ENCODE measurements around the gene NARF.

NARF gene

GRCh38 chr17:82479602-82480001, 21.1 kb downstream of the NARF start:
- DNase-seq: no peak

GRCh38 chr17:82480318-82480717, 21.8 kb downstream of the NARF start:
- no peak for DNase-seq

- DNase-seq: no peak
These were observed 24.7 kb downstream of the NARF start for GRCh38 chr17:82483204-82483660.

GRCh38 chr17:82483836-82484235, 25.3 kb downstream of the NARF start:
- no peak for DNase-seq

GRCh38 chr17:82486231-82487094, 27.9 kb downstream of the NARF start:
- DNase-seq: no peak

GRCh38 chr17:82487910-82488309, 29.4 kb downstream of the NARF start:
- no peak for DNase-seq

GRCh38 chr17:82489117-82489516, 30.6 kb downstream of the NARF start:
- DNase-seq: no peak

- no peak for DNase-seq
These were observed 31.4 kb downstream of the NARF start for GRCh38 chr17:82489851-82490511.

GRCh38 chr17:82490512-82491195, 32.1 kb downstream of the NARF start:
- no peak for DNase-seq

- DNase-seq: no peak
These were observed 32.6 kb downstream of the NARF start for GRCh38 chr17:82491196-82491530.

GRCh38 chr17:82491533-82491932, 33.0 kb downstream of the NARF start:
- DNase-seq: no peak

GRCh38 chr17:82492643-82493225, 34.2 kb downstream of the NARF start:
- DNase-seq: no peak

- DNase-seq: no peak
These were observed 34.8 kb downstream of the NARF start for GRCh38 chr17:82493226-82493781.

- DNase-seq: peak; percentile 92
These were observed 35.9 kb downstream of the NARF start for GRCh38 chr17:82494236-82495055.

GRCh38 chr17:82495844-82496528, 37.4 kb downstream of the NARF start:
- no peak for DNase-seq

GRCh38 chr17:82496529-82497434, 38.2 kb downstream of the NARF start:
- DNase-seq: peak; percentile 71

GRCh38 chr17:82497483-82498405, 39.2 kb downstream of the NARF start:
- no peak for DNase-seq

GRCh38 chr17:82502207-82502606, 43.7 kb downstream of the NARF start:
- no peak for DNase-seq

GRCh38 chr17:82503094-82503727, 44.7 kb downstream of the NARF start:
- DNase-seq: no peak

Data from DMS 273 treated with DMSO at 0.1 percent for 48 hours (cell line).